VCaP (cell line): Measurements from ENCODE around the gene APOL6.

Source experiments
- H3K27ac ChIP-seq: fragments of 450-650 bp; 2 replicates; pipeline ENCODE4 v1.5.1; 2017
- CTCF ChIP-seq: fragments of 450-650 bp; conservative IDR thresholded peaks from 2 replicates; pipeline ENCODE4 v1.5.1; 2017; ENCODE audit warnings: mild to moderate bottlenecking, moderate library complexity

APOL6 gene

GRCh38 chr22:35648066-35649025 lies at the start of gene APOL6:
Gene APOL6 (plus strand): TSS chr22:35648446. CDS start chr22:35656426, 7,980 bp downstream.
- no peak for TF ChIP-seq CTCF
- H3K27ac ChIP-seq = peak within 1 kb of the TSS; percentile 76

- no peak for TF ChIP-seq CTCF
- H3K27ac ChIP-seq = no peak overlapping the region
These were observed 48.9 kb upstream of the APOL6 start for GRCh38 chr22:35599364-35599763.

- no peak overlapping the region for H3K27ac ChIP-seq
- no peak for TF ChIP-seq CTCF
These were observed 47.8 kb upstream of the APOL6 start for GRCh38 chr22:35600476-35600875.

- no peak overlapping the region for H3K27ac ChIP-seq
These were observed 47.1 kb upstream of the APOL6 start for GRCh38 chr22:35601013-35601580.

GRCh38 chr22:35601743-35602615 lies 46.3 kb upstream of the APOL6 start:
- H3K27ac ChIP-seq = no peak overlapping the region

More at GRCh38 chr22:35601013-35601580, 47.1 kb upstream of the APOL6 start:
- no peak for TF ChIP-seq CTCF

GRCh38 chr22:35604621-35605368 lies 43.5 kb upstream of the APOL6 start:
- no peak overlapping the region for H3K27ac ChIP-seq
- no peak for TF ChIP-seq CTCF

More at GRCh38 chr22:35601743-35602615, 46.3 kb upstream of the APOL6 start:
- no peak for TF ChIP-seq CTCF
